Stimulated activated CD8-positive, alpha-beta memory T cell treated with anti-CD3 and anti-CD28 coated beads, Interleukin-12 subunit alpha, Interleukin-12 subunit beta, amount 100 ng/mL, for 24 hours (primary cell): ENCODE results near the gene GOLGA6C.
"Not testable (repeated sequence)": the region's sequence is repeated elsewhere in the genome, so short reads cannot be mapped to it uniquely, and the experiment has no call there.

Experiments used
- DNase-seq: peaks from one replicate; pipeline ENCODE4 v3.0.0-alpha.2; 2020; ENCODE audit errors: extremely low read depth

The GOLGA6C gene

GRCh38 chr15:75258034-75258433 is at the start of gene GOLGA6C:
Gene GOLGA6C, plus strand, starts transcription at chr15:75258334. Its CDS starts 265 bp downstream, at chr15:75258599.
- DNase-seq = not testable (repeated sequence)

DNA sequence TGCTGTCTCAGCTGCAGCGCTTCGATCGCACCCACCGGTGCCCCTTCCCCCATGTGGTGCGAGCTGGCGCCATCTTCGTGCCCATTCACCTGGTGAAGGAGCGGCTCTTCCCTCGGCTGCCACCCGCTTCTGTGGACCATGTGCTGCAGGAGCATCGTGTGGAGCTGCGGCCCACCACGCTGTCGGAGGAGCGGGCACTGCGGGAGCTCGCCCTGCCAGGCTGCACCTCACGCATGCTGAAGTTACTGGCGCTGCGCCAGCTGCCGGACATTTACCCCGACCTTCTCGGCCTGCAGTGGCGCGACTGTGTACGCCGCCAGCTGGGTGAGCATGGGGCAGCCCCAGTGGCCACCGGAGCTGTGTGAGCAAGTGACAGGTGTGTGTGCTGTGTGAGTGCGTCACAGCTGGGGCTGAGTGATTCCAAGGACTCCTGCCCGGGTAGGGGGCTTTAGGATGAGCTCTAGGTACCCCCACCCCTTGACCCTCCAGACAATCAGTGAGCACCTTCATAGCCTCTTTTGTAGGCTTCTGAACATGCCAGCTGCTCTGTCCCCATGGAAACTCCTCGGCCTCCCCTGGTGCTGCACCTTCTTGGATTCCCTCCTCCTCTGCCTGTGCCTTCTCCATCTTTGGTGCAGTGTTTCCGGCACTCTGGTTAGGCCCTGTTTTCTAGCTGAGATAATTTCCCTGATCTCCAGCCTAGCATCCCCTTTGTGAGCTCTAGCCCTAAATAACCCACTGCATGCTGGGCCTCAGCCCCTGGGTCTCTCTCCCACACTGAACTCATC is 49.4 kb upstream of the GOLGA6C start:
- no peak for DNase-seq

GRCh38 chr15:75209289-75209676 is 48.9 kb upstream of the GOLGA6C start:
- DNase-seq = no peak

DNA sequence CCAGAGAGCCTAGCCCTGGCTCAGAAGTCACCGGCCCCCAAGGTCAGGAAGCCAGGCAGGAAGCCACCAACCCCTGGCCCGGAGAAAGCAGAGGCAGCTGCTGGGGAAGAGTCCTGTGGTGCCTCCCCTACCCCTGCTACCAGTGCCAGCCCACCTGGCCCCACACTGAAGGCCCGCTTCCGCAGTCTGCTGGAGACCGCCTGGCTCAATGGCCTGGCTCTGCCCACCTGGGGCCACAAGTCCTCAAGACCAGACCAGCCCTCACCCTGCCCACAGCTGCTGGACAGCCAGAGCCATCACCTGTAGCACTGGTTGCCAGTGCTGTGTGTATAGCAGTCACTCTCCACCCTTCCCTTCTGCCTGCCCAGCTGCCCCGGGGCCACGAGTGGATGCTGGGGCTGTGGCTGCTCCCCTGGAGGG is 47.3 kb upstream of the GOLGA6C start:
- no peak for DNase-seq

- no peak for DNase-seq
Measured at GRCh38 chr15:75211436-75212199, 46.5 kb upstream of the GOLGA6C start.

DNA sequence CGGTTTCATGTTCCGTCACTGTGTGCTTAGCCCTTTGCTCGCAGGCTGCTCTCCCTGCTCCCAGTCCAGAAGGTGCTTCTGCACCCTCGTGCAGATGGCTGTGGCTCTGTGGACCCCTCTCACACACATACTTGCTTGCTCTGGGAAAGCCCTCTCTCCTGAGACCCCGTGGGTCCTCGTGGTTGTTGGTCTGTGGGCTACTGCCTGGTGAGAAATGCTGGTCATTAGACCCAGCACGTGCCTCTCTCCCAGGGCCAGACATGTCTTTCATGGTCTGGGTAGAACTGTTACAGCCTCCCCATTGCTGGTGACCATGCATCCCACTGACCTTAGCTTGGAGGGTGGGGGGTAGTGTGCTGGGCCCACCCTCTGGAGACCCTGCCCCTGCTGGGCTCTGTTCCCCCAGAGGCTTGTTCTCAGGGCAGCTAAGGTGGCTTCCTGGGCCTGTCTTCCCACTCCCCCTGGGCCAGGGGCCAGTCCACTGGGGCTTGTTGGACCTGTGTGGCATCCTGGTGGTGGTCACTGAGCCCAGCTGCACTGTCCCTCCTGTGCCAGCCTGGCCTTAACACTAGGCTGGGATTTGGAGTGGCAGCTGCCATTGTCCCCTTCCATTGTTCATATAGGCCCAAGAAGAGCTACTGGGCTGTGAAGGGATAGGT is 45.8 kb upstream of the GOLGA6C start:
- DNase-seq = no peak

DNA sequence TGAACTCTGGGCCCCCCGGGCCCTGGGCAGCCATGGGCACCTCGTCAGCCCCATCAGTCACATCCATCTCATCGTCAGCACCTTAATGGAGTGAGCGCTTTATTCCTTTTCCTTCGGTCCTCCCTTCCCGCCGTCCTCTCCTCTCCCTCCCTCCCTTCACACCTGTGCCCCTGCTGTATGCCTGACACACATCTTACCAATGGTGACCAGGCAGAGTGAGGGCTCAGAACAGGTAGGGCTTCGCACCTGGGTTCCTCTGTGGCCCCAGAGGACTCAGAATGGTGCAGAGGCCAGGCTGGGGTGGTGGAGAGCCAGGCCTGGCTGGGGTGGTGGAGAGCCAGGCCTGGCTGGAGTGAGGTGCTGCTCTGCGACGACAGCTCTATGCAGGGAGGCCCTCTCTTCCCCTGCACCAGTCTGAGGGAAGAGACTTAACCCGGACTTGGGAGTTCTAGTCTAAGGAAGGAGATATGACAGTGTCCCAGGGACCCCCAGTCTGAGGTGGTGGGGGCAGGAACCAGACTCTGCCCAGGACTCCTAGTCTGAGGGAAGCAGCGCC is 44.8 kb upstream of the GOLGA6C start:
- no peak for DNase-seq

DNA sequence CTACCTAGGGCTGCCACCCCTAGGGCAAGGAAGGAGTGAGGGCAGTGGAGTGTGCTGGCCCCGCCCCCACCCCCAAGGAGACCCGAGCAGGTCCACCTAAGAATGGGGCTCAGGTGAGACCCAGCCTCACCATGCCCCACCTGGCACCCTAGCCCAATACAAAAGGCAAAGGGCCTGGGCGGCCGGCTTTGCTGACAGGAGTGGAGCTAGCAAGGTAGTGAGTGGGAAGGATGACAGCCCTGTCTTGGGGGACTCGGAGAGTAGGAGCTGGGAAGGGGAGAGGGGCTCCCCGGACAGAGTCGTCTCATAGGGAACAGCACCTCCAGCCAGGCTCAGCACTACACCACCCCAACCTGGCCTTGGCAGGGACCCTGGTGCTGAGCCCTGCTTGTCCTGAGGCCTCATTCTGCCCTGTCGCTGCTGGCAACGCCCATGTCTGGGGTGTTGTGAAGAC is 44.3 kb upstream of the GOLGA6C start:
- DNase-seq = no peak

DNA sequence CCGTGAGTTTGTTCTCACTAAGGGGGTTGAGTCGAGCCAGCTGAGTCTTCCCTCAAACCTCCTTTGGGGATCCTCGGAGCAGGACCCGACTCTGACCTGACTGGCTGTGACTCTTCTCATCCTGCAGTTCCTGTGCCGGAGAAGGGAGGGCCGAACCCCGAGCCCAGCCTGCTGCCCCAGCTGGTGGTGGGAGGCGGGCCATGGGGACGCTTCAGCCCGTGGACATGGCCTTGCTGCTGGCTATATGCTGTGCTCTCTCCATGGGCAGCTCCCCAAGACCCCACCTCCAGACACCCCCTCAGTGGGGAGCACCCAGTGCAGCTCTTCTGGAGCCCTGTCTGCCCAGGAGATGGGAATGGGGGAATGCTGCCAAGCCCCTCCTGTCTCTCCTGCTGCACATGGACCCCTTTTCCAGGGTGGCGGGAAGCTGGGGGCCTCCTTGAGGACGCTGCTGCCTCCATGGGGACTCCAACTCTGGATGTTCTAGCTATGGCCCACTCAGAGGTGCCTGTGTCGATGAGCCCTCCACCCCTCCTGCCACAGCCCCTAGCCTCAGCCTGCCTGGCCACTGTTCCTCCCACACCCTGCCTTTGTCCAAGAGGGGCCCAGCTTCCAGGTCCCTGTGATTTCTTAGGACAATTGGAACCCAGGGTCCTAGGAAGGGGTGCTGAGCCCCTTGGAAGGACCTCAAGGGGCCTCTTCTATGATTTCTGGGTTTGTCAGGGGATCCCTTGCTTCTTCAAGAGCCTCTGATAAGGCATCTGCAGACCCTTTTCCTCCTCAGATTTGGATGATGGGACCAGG is 43.6 kb upstream of the GOLGA6C start:
- DNase-seq = no peak

DNA sequence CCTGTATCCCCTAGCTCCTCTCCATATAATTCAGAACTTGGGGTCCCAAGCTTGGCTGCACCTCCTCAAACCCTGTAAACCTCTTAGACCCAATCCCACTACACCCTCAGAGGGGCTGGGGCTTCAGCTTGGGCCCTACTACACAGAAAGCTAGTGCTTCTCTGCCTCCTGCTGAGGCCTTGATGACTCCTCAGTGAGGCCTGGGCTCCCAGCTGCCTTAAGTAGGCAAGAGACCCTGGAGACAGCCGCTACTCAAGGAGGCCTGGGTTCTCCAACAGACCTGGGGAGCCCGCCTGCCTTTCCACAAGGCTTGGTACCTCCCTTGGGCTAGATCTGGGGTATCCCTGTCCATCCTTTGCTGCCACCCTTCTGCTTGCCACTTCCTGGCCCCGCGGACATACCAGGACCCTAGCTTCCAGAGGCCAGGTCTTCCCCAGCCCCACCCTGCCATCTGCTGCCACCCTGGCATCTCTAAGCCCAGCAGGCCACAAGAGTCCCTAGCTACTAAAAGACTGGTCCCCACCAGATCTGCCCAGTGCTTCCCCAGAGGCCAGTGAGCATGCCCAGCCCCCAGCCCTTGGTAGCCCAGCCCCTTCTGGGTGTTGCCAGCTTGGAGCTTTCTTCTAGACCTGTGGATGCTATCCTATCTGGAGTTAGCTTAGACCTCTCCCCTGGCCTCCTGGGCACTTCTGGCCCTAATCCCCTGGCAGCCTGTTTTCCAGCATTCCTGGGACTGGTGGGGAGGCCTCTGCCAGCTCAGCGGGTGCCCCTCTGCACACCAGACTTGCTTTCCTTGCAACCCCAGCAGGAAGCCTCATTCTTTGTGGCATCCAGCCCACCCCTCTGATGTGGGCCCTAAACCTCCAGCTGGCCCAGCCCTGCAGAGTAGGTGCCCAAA is 42.8 kb upstream of the GOLGA6C start:
- no peak for DNase-seq

- no peak for DNase-seq
Measured at GRCh38 chr15:75217012-75217411, 41.1 kb upstream of the GOLGA6C start.

GRCh38 chr15:75217574-75217973 is 40.6 kb upstream of the GOLGA6C start:
- not testable (repeated sequence) for DNase-seq

GRCh38 chr15:75219507-75219929 is 38.6 kb upstream of the GOLGA6C start:
- DNase-seq = not testable (repeated sequence)

DNA sequence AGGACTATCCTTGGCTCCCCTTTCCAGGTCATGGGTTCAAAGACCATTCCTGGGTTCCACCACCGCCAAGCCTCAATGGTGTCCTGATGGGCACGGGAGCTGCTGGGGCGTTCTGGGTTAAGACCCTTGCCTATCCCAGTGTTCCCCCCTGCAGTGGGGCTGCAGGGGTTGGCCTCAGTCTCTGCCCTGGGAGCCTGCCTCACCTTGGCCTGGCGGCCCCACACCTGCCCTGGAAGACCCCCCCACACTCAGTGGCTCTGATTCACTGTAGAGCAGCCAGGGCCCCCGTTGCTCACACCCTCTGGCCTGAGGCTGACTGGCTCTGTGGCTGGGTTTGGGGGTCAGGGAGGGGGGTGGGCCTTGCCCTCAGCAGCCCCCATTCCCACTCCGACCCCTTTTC is 34.4 kb upstream of the GOLGA6C start:
- no peak for DNase-seq

DNA sequence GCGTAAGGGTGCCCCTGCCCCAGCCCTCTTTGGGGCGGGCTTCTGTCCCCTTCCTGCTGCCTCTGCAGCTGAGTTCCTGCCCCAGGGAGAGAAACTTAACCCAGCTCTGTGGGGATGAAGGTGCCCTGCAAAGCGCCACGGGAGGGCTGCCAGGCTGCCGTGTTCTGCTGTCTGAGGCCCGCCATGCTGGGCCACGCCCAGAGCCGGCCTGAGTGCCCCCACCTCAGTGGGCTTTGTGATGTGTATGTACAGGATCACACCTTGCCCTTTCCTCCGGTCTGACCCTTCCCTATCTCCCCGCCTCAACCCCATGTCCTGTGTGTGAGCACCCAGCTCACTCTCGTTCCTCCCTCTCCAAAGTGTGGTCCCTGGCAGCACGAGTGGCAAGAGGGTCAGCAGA is 33.9 kb upstream of the GOLGA6C start:
- no peak for DNase-seq

DNA sequence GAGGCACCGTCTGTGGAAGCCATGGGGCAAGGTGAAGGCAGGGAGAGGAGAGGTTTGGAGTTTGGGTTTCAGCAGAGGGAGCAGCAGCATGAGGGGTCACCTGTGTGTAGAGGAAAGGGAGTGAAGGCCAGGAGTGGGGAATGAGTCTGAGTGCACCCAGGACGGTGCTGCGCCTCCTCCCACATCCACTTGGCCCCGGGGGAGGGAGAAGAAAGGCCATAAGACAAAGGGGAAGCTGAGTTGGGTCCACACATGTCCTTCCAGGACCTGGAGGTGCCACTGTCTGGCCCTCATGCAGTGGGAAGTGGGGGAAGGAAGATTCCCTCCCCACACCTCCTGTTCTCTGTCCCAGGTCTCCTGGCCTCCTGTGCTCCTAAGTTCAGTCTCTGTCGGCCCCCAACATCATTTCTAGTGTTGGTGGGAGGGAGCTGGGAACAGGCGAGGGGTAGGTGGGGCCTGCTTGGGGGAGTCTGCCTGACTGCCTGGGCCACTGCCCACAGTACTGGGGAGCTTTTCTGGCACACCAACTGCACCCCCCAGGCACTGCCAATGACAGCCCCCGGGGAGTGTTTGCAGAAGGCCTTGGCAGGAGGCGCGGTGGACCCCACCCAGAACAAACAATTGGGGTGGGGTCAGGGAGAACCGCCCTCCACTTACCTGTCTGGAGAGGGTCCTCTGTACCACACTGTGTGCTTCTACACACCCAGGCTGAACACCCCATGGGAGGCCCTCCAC is 32.9 kb upstream of the GOLGA6C start:
- not testable (repeated sequence) for DNase-seq

- DNase-seq = no peak
Measured at GRCh38 chr15:75225951-75226732, 32.0 kb upstream of the GOLGA6C start.

GRCh38 chr15:75227112-75227511 is 31.0 kb upstream of the GOLGA6C start:
- not testable (repeated sequence) for DNase-seq
